Body of pancreas (tissue), 4 donors: ENCODE measurements around the gene C19orf73. TPM values are rescaled to one million over a fixed set of nuclear protein-coding genes. Genes with fewer than 3 reads are reported as not detected.

ENCODE experiments used
- ATAC-seq: fragments of 150-250 bp; one replicate; pipeline ENCODE4 v1.9.1; 2016
- DNase-seq, 4 donors: peaks; one replicate each; pipeline ENCODE4 v3.0.0-alpha.2; 2019
- H3K27ac ChIP-seq, 4 donors: fragments of 200-600 bp; sonication (generic); 1 replicate in 3 of 4; 2 replicates in 1 of 4; pipeline versions ENCODE4 v1.5.1 to v1.6.1; 2016 to 2019; ENCODE audit warnings: mild to moderate bottlenecking in 1 of 4, mixed read lengths in 1 of 4, moderate library complexity in 1 of 4
- H3K27me3 ChIP-seq, 2 donors: fragments of 200-600 bp; sonication (generic); one replicate each; pipeline ENCODE4 v1.6.0; 2016; ENCODE audit warnings: mild to moderate bottlenecking in 1 of 2
- H3K36me3 ChIP-seq, 2 donors: fragments of 200-600 bp; sonication (generic); replicated peaks in 1 of 2; 2 replicates each; pipeline ENCODE4 v1.5.1; 2016; ENCODE audit warnings: low read depth in 2 of 2; ENCODE audit not compliant: insufficient read depth in 1 of 2
- H3K4me1 ChIP-seq: fragments of 200-600 bp; sonication (generic); one replicate; pipeline ENCODE4 v1.6.0; 2016
- H3K4me3 ChIP-seq, 2 donors: fragments of 200-600 bp; sonication (generic); 1 replicate in 1 of 2; 2 replicates in 1 of 2; pipeline ENCODE4 v1.5.1; 2016 to 2019
- H3K9me3 ChIP-seq, 3 donors: fragments of 200-600 bp; sonication (generic); 1 replicate in 2 of 3; 2 replicates in 1 of 3; pipeline ENCODE4 v1.5.1; 2016
- CTCF ChIP-seq, 7 experiments: fragments of 450-650 bp in 4 of 7; fragments of 200-600 bp in 3 of 7; sonication (generic) in 3 of 7; IDR thresholded peaks; one replicate each; pipeline ENCODE4 v1.5.1; 2016 to 2019; ENCODE audit warnings: antibody characterized with exemption in 7 of 7
- POLR2A ChIP-seq, 3 donors: fragments of 450-650 bp; IDR thresholded peaks; one replicate each; pipeline ENCODE4 v1.6.1; 2016; ENCODE audit warnings: antibody characterized with exemption in 3 of 3, mild to moderate bottlenecking in 2 of 3
- WGBS, 2 donors: methylation state at CpG; one replicate each; pipeline ENCODE4 v1.1.5; 2017; 5-methylcytosine and 5-hydroxymethylcytosine counted together
- intact Hi-C: fragments of 100-400 bp; cut with DNase I; formaldehyde crosslinking; loops from one replicate; pipeline ENCODE4 v1.15.1; 2023
- total RNA-seq, 2 donors: library from RNA; depleted of rRNA; stranded (reverse); fragments of >200 nt; gene quantifications; one replicate each; pipeline ENCODE4 v1.1.0, GENCODE V29; 2016

Gene C19orf73
- total RNA-seq, 2 donors from 2014 or later = 2.3 TPM; not detected in 1

- DNase-seq (peak; percentile 88 to 94 (median 93)), ATAC-seq (peak; percentile 97)
- Histone ChIP-seq H3K27me3 (no peaks in the 10 kb centered on the region), H3K36me3 (no peaks in the 10 kb centered on the region), H3K4me3 (peak overlapping the region in 1 of 2 donors; percentile 32), H3K4me1 (peaks cover 25% of the 10 kb centered on the region), H3K9me3 (no peaks in the 10 kb centered on the region), H3K27ac (no peak overlapping the region)
- TF ChIP-seq CTCF (IDR thresholded peaks at IDR 0.05) (no peak), POLR2A (IDR thresholded peaks at IDR 0.05) (peak in 1 of 3 donors; percentile 14)
- intact Hi-C loops = loop anchor here (10.0 kb wide), 1 partner anchor 48 kb away; no protein-coding TSS in a partner anchor
- WGBS, 2 donors = 1 to 5% methylated on average over 20 to 21 of the region's 21 CpGs
Observed at GRCh38 chr19:49142866-49143335, 24.0 kb upstream of the C19orf73 start.

- Histone ChIP-seq H3K27ac (no peak overlapping the region), H3K36me3 (no peaks in the 10 kb centered on the region), H3K27me3 (no peaks in the 10 kb centered on the region), H3K9me3 (no peaks in the 10 kb centered on the region), H3K4me3 (no peak overlapping the region), H3K4me1 (peaks cover 25% of the 10 kb centered on the region)
- no peak for ATAC-seq
- DNase-seq = no peak
- intact Hi-C loops = loop anchor here (10.0 kb wide), 1 partner anchor 47 kb away; no protein-coding TSS in a partner anchor
- TF ChIP-seq POLR2A (IDR thresholded peaks at IDR 0.05) (no peak), CTCF (IDR thresholded peaks at IDR 0.05) (no peak)
- WGBS, 2 donors = 65 to 74% methylated on average over 6 of the region's 6 CpGs
Observed at GRCh38 chr19:49141352-49141751, 22.4 kb upstream of the C19orf73 start.

GRCh38 chr19:49140951-49141350 is 22.0 kb upstream of the C19orf73 start:
- Histone ChIP-seq H3K4me3 (no peak overlapping the region), H3K36me3 (no peaks in the 10 kb centered on the region), H3K27me3 (no peaks in the 10 kb centered on the region), H3K27ac (no peak overlapping the region), H3K4me1 (peaks cover 21% of the 10 kb centered on the region), H3K9me3 (no peaks in the 10 kb centered on the region)
- WGBS, 2 donors = 78 to 95% methylated on average over 5 to 7 of the region's 7 CpGs
- intact Hi-C loops = loop anchor here (10.0 kb wide), 1 partner anchor 46 kb away; no protein-coding TSS in a partner anchor
- no peak for DNase-seq
- TF ChIP-seq CTCF (IDR thresholded peaks at IDR 0.05) (no peak), POLR2A (IDR thresholded peaks at IDR 0.05) (no peak)
- ATAC-seq = no peak

GRCh38 chr19:49136771-49137171 is 17.8 kb upstream of the C19orf73 start:
- Histone ChIP-seq H3K9me3 (no peaks in the 10 kb centered on the region), H3K27ac (no peak overlapping the region), H3K27me3 (no peaks in the 10 kb centered on the region), H3K4me1 (peaks cover 13% of the 10 kb centered on the region), H3K36me3 (no peaks in the 10 kb centered on the region), H3K4me3 (no peak overlapping the region)
- DNase-seq = no peak
- peak; percentile 9 for ATAC-seq
- intact Hi-C loops = no loop called here
- WGBS, 2 donors = 78 to 84% methylated on average over 5 to 10 of the region's 10 CpGs
- TF ChIP-seq CTCF (IDR thresholded peaks at IDR 0.05) (no peak), POLR2A (IDR thresholded peaks at IDR 0.05) (no peak)

DNA sequence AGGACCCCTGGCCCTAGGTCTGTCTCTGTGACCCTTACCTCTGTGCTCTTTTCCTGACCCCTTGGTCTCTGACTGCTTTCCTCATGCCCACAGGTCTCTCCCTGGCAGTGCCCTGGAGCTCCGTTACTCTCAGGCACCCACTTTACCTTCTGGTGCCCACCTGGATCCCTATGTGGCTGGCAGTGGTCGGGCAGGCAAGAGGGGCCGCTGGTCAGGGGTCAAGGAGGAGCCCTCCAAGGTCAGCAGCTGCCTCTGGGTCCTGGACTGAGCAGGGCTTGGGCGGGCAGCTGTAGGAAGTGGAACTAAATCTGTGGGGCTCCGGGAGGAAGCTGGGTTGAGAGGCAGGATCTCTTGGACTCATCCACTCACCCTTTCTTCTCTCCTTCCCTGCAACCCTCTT is 16.7 kb upstream of the C19orf73 start:
- Histone ChIP-seq H3K4me1 (peaks cover 13% of the 10 kb centered on the region), H3K27me3 (no peaks in the 10 kb centered on the region), H3K4me3 (no peak overlapping the region), H3K36me3 (no peaks in the 10 kb centered on the region), H3K9me3 (no peaks in the 10 kb centered on the region), H3K27ac (no peak overlapping the region)
- 89 to 90% methylated on average over 5 of the region's 5 CpGs for WGBS, 2 donors
- intact Hi-C loops = no loop called here
- DNase-seq (no peak), ATAC-seq (no peak)
- TF ChIP-seq CTCF (IDR thresholded peaks at IDR 0.05) (no peak), POLR2A (IDR thresholded peaks at IDR 0.05) (no peak)
